ENCODE data around the gene MBL2. TPM values are rescaled to one million over a fixed set of nuclear protein-coding genes. Genes with fewer than 3 reads are reported as not detected.

Gene MBL2
- total and polyA plus RNA-seq, 2 donors (not counting 1 experiment from before 2014, with no cell fraction given) = not detected

DNA sequence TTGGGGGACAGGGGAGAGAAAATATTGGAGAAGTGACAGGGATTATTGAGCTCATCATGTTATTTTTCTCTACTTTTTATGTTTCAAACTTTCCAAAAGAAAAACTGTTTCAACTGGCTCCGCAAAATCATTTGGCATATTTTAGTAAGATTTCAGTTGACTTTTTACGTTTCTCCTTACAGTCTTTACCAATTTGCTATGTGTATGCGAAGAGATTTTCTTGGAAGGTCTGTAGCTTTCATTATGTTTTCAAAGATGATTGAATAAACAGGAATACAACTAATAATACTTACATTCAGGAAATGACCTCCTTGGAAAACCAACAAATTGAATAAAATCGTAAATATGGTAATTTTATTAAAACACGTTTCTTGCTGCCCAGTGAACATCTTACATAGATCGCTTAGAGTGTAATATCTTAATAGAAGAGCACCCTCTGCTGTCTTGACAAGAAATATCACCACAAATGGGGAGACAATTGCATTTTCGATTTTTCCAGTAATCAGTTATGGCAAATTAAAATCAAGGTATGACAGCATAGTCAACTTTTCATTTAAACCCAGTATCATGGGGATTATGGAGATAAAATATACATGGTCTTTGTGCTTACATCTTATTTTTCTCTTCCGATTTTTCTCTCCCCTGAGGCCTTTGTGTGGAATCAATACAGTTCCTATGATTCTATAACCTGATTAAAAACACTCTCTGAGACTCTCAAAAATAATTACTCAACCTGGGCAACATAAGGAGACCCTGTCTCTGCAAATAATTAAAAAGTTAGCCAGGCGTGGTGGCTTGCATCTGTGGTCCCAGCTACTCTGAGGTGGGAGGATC lies 43.1 kb downstream of the MBL2 start:
- H3K4me3 ChIP-seq (ENCODE audit: control extremely low read depth in 1 of 5, extremely low read depth in 1 of 5, insufficient read depth in 1 of 5, low read depth in 2 of 5, low read length in 4 of 5) = no peak overlapping the region
- H3K79me2 ChIP-seq (ENCODE audit: control insufficient read depth, insufficient read depth, low read length) = no peaks in the 10 kb centered on the region
- ChIA-PET CTCF (interaction anchor here (1.0 kb wide), 1 partner anchor 10 kb away, joined by 3 read pairs; no protein-coding TSS in a partner anchor), POLR2A (no interaction called here)
- H3K4me3 Mint-ChIP-seq = no peak overlapping the region
- WGBS (ENCODE audit: insufficient coverage) = 76% methylated on average over 2 of the region's 9 CpGs
- no peak overlapping the region for H3K27ac Mint-ChIP-seq
- H2AFZ ChIP-seq (ENCODE audit: insufficient read depth, low read depth, low read length, poor library complexity, severe bottlenecking) = no peak overlapping the region
- TF ChIP-seq EZH2 (IDR thresholded peaks at IDR 0.05; ENCODE audit: borderline replicate concordance, insufficient read depth, low read depth, low read length, poor library complexity, severe bottlenecking) = no peak
- TF ChIP-seq, protein P1, sequence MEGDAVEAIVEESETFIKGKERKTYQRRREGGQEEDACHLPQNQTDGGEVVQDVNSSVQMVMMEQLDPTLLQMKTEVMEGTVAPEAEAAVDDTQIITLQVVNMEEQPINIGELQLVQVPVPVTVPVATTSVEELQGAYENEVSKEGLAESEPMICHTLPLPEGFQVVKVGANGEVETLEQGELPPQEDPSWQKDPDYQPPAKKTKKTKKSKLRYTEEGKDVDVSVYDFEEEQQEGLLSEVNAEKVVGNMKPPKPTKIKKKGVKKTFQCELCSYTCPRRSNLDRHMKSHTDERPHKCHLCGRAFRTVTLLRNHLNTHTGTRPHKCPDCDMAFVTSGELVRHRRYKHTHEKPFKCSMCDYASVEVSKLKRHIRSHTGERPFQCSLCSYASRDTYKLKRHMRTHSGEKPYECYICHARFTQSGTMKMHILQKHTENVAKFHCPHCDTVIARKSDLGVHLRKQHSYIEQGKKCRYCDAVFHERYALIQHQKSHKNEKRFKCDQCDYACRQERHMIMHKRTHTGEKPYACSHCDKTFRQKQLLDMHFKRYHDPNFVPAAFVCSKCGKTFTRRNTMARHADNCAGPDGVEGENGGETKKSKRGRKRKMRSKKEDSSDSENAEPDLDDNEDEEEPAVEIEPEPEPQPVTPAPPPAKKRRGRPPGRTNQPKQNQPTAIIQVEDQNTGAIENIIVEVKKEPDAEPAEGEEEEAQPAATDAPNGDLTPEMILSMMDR (IDR thresholded peaks at IDR 0.05) = peak; percentile 39
- intact Hi-C loops (cut with micrococcal nuclease) = no loop called here
- H3K36me3 ChIP-seq (replicated peaks in 1 of 2; ENCODE audit: control extremely low read depth in 1 of 2, control insufficient read depth in 1 of 2, extremely low read depth in 1 of 2, insufficient read depth in 2 of 2, low read length in 1 of 2) = no peaks in the 10 kb centered on the region
- H3K27me3 Mint-ChIP-seq = no peaks in the 10 kb centered on the region
- no peak overlapping the region for H3K27ac ChIP-seq (ENCODE audit: low read length in 2 of 2)
- no peak for ATAC-seq (ENCODE audit: low read depth)
- DNase-seq = no peak
- no peaks in the 10 kb centered on the region for H3K4me1 ChIP-seq (ENCODE audit: control insufficient read depth in 2 of 2, insufficient read depth in 2 of 2, low read length in 2 of 2)
- H3K27me3 ChIP-seq (replicated peaks in 1 of 4; ENCODE audit: control extremely low read depth in 1 of 4, control insufficient read depth in 3 of 4, insufficient read depth in 4 of 4, low read length in 3 of 4) = no peaks in the 10 kb centered on the region
- no peak overlapping the region for H3K4me2 ChIP-seq (replicated peaks; ENCODE audit: low read depth, low read length, poor library complexity, severe bottlenecking)
- H3K9me3 ChIP-seq (ENCODE audit: control extremely low read depth in 1 of 3, control insufficient read depth in 2 of 3, insufficient read depth in 1 of 3, low read length in 2 of 3) = no peaks in the 10 kb centered on the region
- no peaks in the 10 kb centered on the region for H3K9me3 Mint-ChIP-seq (ENCODE audit: insufficient read depth)
- H3K4me1 Mint-ChIP-seq = no peaks in the 10 kb centered on the region
- H3K9ac ChIP-seq (ENCODE audit: low read length) = no peak overlapping the region
- H4K20me1 ChIP-seq (ENCODE audit: control insufficient read depth, insufficient read depth, low read length, poor library complexity, severe bottlenecking) = no peaks in the 10 kb centered on the region

DNA sequence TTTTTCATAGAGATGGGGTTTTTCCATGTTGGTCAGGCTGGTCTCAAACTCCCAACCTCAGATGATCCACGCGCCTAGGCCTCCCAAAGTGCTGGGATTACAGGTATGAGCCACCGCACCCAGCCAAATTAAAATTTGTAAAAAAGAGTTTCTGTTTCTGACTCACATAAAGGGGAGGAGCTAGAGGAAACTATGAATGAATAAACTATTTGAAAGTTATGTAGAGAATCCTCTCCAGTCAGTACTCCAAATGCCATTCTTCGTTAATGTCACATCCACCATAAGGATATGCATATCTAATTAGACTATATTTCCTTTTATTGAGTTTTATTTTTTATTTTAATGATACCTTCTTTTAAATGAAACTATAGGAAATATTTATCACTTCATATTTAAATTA lies 52.6 kb downstream of the MBL2 start:
- Histone ChIP-seq H3K9me3 (ENCODE audit: control extremely low read depth in 1 of 3, control insufficient read depth in 2 of 3, insufficient read depth in 1 of 3, low read length in 2 of 3) (peaks cover 0 to 2% (median 0%) of the 10 kb centered on the region in 3 donors), H2AFZ (ENCODE audit: insufficient read depth, low read depth, low read length, poor library complexity, severe bottlenecking) (no peak overlapping the region), H4K20me1 (ENCODE audit: control insufficient read depth, insufficient read depth, low read length, poor library complexity, severe bottlenecking) (no peaks in the 10 kb centered on the region), H3K4me2 (replicated peaks; ENCODE audit: low read depth, low read length, poor library complexity, severe bottlenecking) (no peak overlapping the region), H3K9ac (ENCODE audit: low read length) (no peak overlapping the region), H3K4me3 (ENCODE audit: control extremely low read depth in 1 of 5, extremely low read depth in 1 of 5, insufficient read depth in 1 of 5, low read depth in 2 of 5, low read length in 4 of 5) (no peak overlapping the region), H3K27ac (ENCODE audit: low read length in 2 of 2) (no peak overlapping the region), H3K27me3 (replicated peaks in 1 of 4; ENCODE audit: control extremely low read depth in 1 of 4, control insufficient read depth in 3 of 4, insufficient read depth in 4 of 4, low read length in 3 of 4) (no peaks in the 10 kb centered on the region), H3K79me2 (ENCODE audit: control insufficient read depth, insufficient read depth, low read length) (no peaks in the 10 kb centered on the region), H3K4me1 (ENCODE audit: control insufficient read depth in 2 of 2, insufficient read depth in 2 of 2, low read length in 2 of 2) (no peaks in the 10 kb centered on the region), H3K36me3 (replicated peaks in 1 of 2; ENCODE audit: control extremely low read depth in 1 of 2, control insufficient read depth in 1 of 2, extremely low read depth in 1 of 2, insufficient read depth in 2 of 2, low read length in 1 of 2) (no peaks in the 10 kb centered on the region)
- H3K4me1 Mint-ChIP-seq = no peaks in the 10 kb centered on the region
- no peaks in the 10 kb centered on the region for H3K9me3 Mint-ChIP-seq (ENCODE audit: insufficient read depth)
- TF ChIP-seq, protein P1 (IDR thresholded peaks at IDR 0.05) = no peak
- TF ChIP-seq EZH2 (IDR thresholded peaks at IDR 0.05; ENCODE audit: borderline replicate concordance, insufficient read depth, low read depth, low read length, poor library complexity, severe bottlenecking) = no peak
- ATAC-seq (ENCODE audit: low read depth) (no peak), DNase-seq (no peak)
- POLR2A ChIA-PET = no interaction called here
- intact Hi-C loops (cut with micrococcal nuclease) = no loop called here
- H3K27me3 Mint-ChIP-seq = no peaks in the 10 kb centered on the region
- no peak overlapping the region for H3K4me3 Mint-ChIP-seq
- CTCF ChIA-PET = interaction anchor here (0.8 kb wide), 1 partner anchor 9 kb away, joined by 3 read pairs; no protein-coding TSS in a partner anchor
- no peak overlapping the region for H3K27ac Mint-ChIP-seq
- no CpG with 5 or more reads among the region's 4 CpGs for WGBS (ENCODE audit: insufficient coverage)

Data from B cell (primary cell).